ENCODE data around the gene NAB1. TPM values are rescaled to one million over a fixed set of nuclear protein-coding genes. Genes with fewer than 3 reads are reported as not detected.

The NAB1 gene
- total RNA-seq, 1 experiment from 2014 or later, result 40.2 TPM

- no peaks in the 10 kb centered on the region for H3K9me3 ChIP-seq (ENCODE audit: control insufficient read depth, insufficient read depth, low read depth, low read length)
- H3K4me1 ChIP-seq (ENCODE audit: control insufficient read depth, insufficient read depth, low read length), result peaks cover 8% of the 10 kb centered on the region
- H3K36me3 ChIP-seq (ENCODE audit: control insufficient read depth, insufficient read depth, low read length), result no peaks in the 10 kb centered on the region
- CTCF ChIA-PET, result no interaction called here
- no TSS peak for BruUV-seq (replicated peaks)
- ATAC-seq (no peak), DNase-seq (ENCODE audit: low read depth, low spot score) (no peak)
- in situ Hi-C loops (cut with HindIII; ENCODE audit: low pct_unique_long_range_greater_than_20kb, low sequenced_read_pairs), result no loop called here
- POLR2A ChIA-PET, result no interaction called here
- intact Hi-C loops (cut with micrococcal nuclease; ENCODE audit: unreplicated experiment), result no loop called here
- no peaks in the 10 kb centered on the region; the same call in 1 of the 2 replicates for H3K27me3 ChIP-seq (ENCODE audit: control insufficient read depth, insufficient read depth, low read length)
- TF ChIP-seq TCF7L2 (IDR thresholded peaks at IDR 0.05; ENCODE audit: low read depth, low read length) (no peak), CTCF (IDR thresholded peaks at IDR 0.05) (no peak), POLR2AphosphoS5 (IDR thresholded peaks at IDR 0.05; ENCODE audit: low read depth, low read length) (no peak), SIN3A (IDR thresholded peaks at IDR 0.05; ENCODE audit: borderline replicate concordance, insufficient read depth, low read depth, low read length) (no peak), REST (IDR thresholded peaks at IDR 0.05; ENCODE audit: insufficient read depth in 1 of 2, low read depth in 2 of 2, low read length in 1 of 2) (no peak)
- H3K4me3 ChIP-seq (ENCODE audit: low read depth in 2 of 2, low read length in 2 of 2), result no peak overlapping the region
- no peak overlapping the region for H3K27ac ChIP-seq (ENCODE audit: low read length)
Observed at GRCh38 chr2:190723397-190724090, 74.7 kb downstream of the NAB1 start.

- ChIA-PET CTCF (no interaction called here), POLR2A (no interaction called here)
- intact Hi-C loops (cut with micrococcal nuclease; ENCODE audit: unreplicated experiment) (no loop called here), in situ Hi-C loops (cut with HindIII; ENCODE audit: low pct_unique_long_range_greater_than_20kb, low sequenced_read_pairs) (no loop called here)
- H3K4me1 ChIP-seq (ENCODE audit: control insufficient read depth, insufficient read depth, low read length), result no peaks in the 10 kb centered on the region
- no peak overlapping the region for H3K4me3 ChIP-seq (ENCODE audit: low read depth in 2 of 2, low read length in 2 of 2)
- H3K27me3 ChIP-seq (ENCODE audit: control insufficient read depth, insufficient read depth, low read length), result no peaks in the 10 kb centered on the region; the same call in 1 of the 2 replicates
- ATAC-seq (no peak), DNase-seq (ENCODE audit: low read depth, low spot score) (no peak)
- H3K36me3 ChIP-seq (ENCODE audit: control insufficient read depth, insufficient read depth, low read length), result no peaks in the 10 kb centered on the region
- TF ChIP-seq REST (IDR thresholded peaks at IDR 0.05; ENCODE audit: insufficient read depth in 1 of 2, low read depth in 2 of 2, low read length in 1 of 2), result no peak
- TF ChIP-seq SIN3A (IDR thresholded peaks at IDR 0.05; ENCODE audit: borderline replicate concordance, insufficient read depth, low read depth, low read length), result no peak
- no peak for TF ChIP-seq CTCF (IDR thresholded peaks at IDR 0.05)
- no peak for TF ChIP-seq TCF7L2 (IDR thresholded peaks at IDR 0.05; ENCODE audit: low read depth, low read length)
- no peak for TF ChIP-seq POLR2AphosphoS5 (IDR thresholded peaks at IDR 0.05; ENCODE audit: low read depth, low read length)
- no peaks in the 10 kb centered on the region for H3K9me3 ChIP-seq (ENCODE audit: control insufficient read depth, insufficient read depth, low read depth, low read length)
- BruUV-seq (replicated peaks), result no TSS peak
- H3K27ac ChIP-seq (ENCODE audit: low read length), result no peak overlapping the region
Observed at GRCh38 chr2:190726255-190726654, 77.4 kb downstream of the NAB1 start.

Data from Panc1 (cell line).